ENCODE results near the gene VSIG10L2.
"Not testable (repeated sequence)": the region's sequence is repeated elsewhere in the genome, so short reads cannot be mapped to it uniquely, and the experiment has no call there.

Gene VSIG10L2

DNA sequence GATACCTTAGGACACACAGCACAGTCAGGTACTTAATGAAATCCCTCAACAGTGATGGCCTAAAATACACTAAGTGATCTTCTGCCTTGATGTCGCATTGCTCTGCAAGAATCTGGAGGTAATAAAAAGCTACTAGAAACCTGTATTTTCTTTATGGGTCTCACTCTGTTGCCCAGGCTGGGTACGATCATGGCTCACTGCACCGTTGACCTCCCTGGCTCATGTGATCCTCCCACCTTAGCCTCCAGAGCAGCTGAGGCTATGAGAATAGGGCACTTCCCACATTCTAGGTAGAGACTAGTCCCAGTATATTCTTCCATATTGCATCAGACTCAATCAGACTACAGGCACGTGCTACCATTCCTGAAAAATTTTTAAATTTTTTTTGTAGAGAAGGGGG lies 21.7 kb downstream of the VSIG10L2 start:
- DNase-seq (ENCODE audit: low read depth): no peak

DNA sequence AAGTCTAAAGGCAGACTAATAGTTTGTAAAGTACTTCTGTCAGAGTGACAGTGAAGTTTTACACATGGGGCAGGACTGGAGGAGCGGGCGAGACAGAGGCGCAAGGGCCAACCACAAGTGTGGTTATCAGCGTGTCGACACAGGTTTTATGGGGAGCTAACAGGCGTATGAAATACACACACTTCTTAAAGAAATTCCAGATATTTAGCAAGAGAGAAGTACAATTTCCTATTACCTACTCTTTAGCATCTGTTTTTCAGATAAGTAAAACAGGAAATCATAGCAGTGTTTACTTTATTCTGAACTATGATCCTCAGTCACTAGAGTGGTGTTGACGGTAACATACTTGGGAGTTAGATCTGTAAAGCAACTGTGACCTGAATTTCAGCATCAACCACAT lies 22.5 kb downstream of the VSIG10L2 start:
- DNase-seq (ENCODE audit: low read depth): no peak

DNA sequence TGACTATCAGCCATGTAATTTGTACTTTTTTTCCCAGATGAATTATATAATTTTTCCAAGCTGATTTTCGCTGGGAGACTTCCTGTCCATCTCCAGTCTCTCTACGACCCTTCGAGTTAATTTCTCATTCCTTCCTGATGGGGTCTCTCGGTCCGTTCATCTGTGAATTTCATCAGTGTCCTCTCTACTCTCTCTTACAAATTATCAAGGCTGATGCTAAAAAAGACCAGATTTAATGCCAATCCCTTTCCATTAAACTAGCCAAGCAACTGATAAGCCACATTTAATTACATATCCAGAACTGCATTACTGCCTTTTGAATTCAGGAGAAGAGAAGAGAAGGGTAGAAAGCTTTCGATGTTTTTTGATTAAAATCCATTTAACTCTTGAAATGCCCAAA lies 25.8 kb downstream of the VSIG10L2 start:
- DNase-seq (ENCODE audit: low read depth): no peak

- DNase-seq (ENCODE audit: low read depth): no peak
Observed at GRCh38 chr11:125974284-125974683, 28.4 kb downstream of the VSIG10L2 start.

GRCh38 chr11:125975634-125976033 lies 29.8 kb downstream of the VSIG10L2 start:
- no peak for DNase-seq (ENCODE audit: low read depth)

GRCh38 chr11:125976156-125976555 lies 30.3 kb downstream of the VSIG10L2 start:
- no peak for DNase-seq (ENCODE audit: low read depth)

DNA sequence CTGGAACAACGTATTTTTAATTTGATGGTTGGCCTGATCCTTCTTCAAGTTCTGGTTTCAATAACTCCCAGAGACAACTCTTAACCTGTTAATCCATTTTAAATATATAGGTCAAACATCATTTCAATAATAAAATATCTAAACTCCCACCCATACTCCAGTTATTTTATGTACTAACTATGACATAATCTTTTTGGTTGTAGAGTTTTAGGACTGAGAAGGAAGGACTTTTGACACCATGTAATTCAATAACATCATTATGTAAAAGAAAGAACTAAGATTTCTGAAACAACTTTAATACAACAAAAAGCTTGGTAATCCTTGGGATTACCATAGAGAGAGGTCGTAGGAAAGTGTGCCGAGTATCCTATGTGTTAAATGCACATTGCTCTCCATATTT lies 31.5 kb downstream of the VSIG10L2 start:
- DNase-seq (ENCODE audit: low read depth): no peak

- DNase-seq (ENCODE audit: low read depth): no peak
Observed at GRCh38 chr11:125978181-125978716, 32.4 kb downstream of the VSIG10L2 start.

GRCh38 chr11:125978778-125979407 lies 33.0 kb downstream of the VSIG10L2 start:
- no peak for DNase-seq (ENCODE audit: low read depth)

DNA sequence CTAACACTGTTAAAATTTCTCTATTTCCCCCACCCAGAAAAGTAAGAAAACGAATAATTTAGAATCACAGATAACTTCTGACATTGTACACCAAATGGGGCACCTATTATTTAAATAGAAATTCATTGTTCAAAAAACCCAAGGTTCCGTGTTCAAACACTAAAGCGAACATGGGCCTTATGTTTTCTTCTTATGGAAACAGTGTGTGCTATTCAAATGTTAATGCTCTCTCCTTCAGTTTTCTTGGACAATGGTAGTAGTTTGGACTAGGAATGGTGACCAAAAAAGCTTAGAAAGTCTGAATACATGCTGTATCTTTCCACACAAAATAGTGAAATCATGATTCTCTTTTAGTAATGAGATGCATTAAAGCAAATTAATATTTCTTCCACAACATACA lies 33.7 kb downstream of the VSIG10L2 start:
- DNase-seq (ENCODE audit: low read depth): no peak

DNA sequence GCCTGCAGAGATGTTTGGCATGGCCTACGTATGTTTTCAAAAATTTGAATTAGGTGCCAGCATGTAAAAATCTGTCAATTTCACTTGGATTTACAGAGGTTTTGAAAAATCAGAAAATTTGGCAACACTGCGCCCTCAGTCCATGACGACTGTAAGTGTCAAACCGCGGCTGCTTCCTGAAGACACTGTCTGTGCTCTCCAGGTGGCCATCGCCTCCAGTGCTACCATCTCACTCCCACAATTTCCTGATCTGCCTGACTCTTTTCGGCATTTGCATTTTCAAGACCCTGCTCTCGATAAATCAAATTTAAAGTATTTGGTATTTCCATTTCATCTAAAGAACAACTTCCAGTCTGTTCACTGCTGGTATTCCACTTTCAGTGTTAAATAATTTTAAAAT lies 34.6 kb downstream of the VSIG10L2 start:
- no peak for DNase-seq (ENCODE audit: low read depth)

- no peak for DNase-seq (ENCODE audit: low read depth)
Observed at GRCh38 chr11:125982348-125982730, 36.5 kb downstream of the VSIG10L2 start.

DNA sequence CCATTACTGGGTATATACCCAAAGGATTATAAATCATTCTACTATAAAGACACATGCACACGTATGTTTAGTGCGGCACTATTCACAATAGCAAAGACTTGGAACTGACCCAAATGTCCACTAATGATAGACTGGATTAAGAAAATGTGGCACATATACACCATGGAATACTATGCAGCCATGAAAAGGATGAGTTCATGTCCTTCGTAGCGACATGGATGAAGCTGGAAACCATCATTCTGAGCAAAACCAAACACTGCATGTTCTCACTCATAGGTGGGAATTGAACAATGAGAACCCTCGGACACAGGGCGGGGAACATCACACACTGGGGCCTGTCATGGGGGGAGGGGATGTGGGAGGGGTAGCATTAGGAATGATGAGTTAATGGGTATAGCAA lies 40.1 kb downstream of the VSIG10L2 start:
- DNase-seq (ENCODE audit: low read depth): not testable (repeated sequence)

- no peak for DNase-seq (ENCODE audit: low read depth)
Observed at GRCh38 chr11:125987066-125987641, 41.3 kb downstream of the VSIG10L2 start.

GRCh38 chr11:125990244-125990643 lies 44.4 kb downstream of the VSIG10L2 start:
- no peak for DNase-seq (ENCODE audit: low read depth)

GRCh38 chr11:125992893-125993292 lies 47.0 kb downstream of the VSIG10L2 start:
- no peak for DNase-seq (ENCODE audit: low read depth)

DNA sequence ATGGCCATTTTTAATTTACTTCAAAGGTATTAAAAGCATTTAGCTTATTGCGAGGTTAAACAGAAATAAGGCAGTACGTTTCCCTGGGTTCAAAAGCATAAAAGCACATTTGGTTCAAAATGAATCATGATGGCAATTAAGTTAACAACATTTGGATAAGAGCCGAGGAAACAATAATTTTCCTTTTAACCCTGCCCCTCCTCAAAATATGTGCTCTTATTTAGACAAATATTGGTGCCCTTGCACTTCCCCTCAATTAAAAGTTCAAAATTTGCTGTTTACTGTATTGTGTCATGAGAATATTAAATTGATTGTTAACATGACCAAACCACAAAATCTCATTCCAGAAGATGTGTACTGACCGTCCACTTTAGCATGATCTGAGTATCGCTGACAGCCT lies 48.7 kb downstream of the VSIG10L2 start:
- no peak for DNase-seq (ENCODE audit: low read depth)

- no peak for DNase-seq (ENCODE audit: low read depth)
Observed at GRCh38 chr11:125995313-125995712, 49.5 kb downstream of the VSIG10L2 start.

- no peak for DNase-seq (ENCODE audit: low read depth)
Observed at GRCh38 chr11:125998267-125998666, 52.4 kb downstream of the VSIG10L2 start.

DNA sequence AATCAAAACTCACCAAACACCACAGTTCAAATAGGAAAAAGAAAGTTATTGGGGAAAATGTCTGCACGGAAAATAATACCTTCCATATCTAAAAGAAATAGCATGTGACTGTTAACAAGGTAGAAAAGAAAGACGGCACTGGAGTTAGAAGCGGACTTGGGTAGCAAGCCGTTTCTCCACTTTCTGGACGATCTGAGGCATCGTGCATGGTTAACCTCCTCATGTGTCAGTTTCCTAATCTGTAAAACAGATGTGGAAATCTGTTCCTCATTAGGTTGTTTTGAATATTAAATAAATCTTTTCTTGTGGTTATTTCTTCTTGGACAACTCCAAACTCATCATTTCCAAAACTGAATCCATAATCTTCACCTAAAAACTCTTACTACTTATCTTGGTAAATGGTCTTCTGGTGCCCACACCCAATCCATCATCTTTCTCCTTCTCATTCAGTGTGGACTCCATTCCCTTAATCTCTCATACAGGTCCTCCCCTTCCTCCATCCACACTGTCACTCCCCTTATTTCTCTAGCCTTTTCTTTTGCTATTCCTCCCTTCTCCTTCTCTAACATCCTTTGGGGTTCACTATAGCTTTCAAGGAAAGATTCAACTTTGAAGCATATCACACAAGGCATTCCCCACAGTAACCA lies 53.5 kb downstream of the VSIG10L2 start:
- DNase-seq (ENCODE audit: low read depth): no peak

GRCh38 chr11:126002181-126002580 lies 56.3 kb downstream of the VSIG10L2 start:
- DNase-seq (ENCODE audit: low read depth): no peak
